ENCODE measurements around the gene DNASE1L3.

DNASE1L3 gene

DNA sequence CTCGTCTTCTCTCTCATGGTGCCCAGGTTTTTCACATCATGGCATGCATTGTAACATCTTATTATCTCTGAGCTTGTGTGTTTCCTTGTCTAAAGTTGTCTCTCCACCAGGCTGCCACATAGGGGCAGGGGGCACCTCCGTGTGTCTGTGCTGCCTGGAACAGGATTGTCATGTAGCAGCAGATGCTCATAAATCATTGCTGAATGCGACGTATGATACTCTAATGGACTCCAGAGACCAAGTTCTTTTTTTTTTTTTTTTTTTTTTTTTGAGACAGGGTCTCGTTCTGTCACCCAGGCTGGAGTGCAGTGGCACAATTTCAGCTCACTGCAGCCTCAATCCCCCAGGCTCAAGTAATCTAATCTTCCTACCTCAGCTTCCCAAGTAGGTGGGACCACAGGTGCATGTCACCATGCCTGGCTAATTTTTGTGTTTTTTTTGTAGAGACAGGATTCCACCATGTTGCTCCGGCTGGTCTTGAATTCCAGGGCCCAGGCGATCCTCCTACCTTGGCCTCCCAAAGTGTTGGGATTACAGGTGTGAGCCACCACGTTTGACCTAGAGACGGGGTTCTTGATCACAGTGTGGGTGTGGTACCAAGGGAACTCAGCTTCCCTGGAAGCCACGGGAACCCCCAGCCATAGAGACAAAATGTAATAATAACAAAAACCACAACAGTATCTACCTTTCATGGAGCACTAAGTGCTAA, 4.7 kb upstream of the DNASE1L3 start:
- TF ChIP-seq POLR2AphosphoS5 (IDR thresholded peaks at IDR 0.05; ENCODE audit: low read depth, low read length) (no peak), SIN3A (IDR thresholded peaks at IDR 0.05; ENCODE audit: borderline replicate concordance, insufficient read depth, low read length) (no peak), REST (IDR thresholded peaks at IDR 0.05; ENCODE audit: insufficient read depth in 1 of 2, low read depth in 2 of 2, low read length in 2 of 2) (no peak)

- TF ChIP-seq REST (IDR thresholded peaks at IDR 0.05; ENCODE audit: insufficient read depth in 1 of 2, low read depth in 2 of 2, low read length in 2 of 2) (no peak), SIN3A (IDR thresholded peaks at IDR 0.05; ENCODE audit: borderline replicate concordance, insufficient read depth, low read length) (no peak), FOXP2 (optimal IDR thresholded peaks at IDR 0.05; ENCODE audit: borderline replicate concordance, extremely low read depth, extremely low read length, insufficient read depth) (no peak), TAF1 (IDR thresholded peaks at IDR 0.05; ENCODE audit: borderline replicate concordance, insufficient read depth, low read length) (no peak), POLR2AphosphoS5 (IDR thresholded peaks at IDR 0.05; ENCODE audit: low read depth, low read length) (no peak)
These were observed 3.9 kb upstream of the DNASE1L3 start for GRCh38 chr3:58214484-58215316.

DNA sequence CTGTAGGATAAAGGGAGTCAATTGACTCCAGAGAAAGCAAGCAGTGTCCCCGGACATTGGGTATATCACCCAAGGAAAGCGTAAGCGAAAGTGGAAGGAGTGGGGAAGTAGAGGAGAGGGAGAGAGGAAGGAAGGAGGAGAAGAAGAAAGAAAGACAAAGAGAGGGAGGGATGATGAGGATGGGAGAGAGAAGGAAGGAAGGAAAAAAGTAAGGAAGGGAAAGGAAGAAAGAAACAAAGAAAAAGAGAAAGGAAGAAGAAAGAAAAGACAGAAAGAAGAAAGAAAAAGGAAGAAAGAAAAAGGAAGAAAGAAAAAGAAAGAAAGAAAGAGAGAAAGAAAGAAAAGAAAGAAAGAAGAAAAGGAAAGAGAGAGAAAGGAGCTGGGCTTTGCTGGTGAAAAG, 839 bp downstream of the DNASE1L3 start:
- TF ChIP-seq FOXP2 (optimal IDR thresholded peaks at IDR 0.05; ENCODE audit: borderline replicate concordance, extremely low read depth, extremely low read length, insufficient read depth) (no peak), SIN3A (IDR thresholded peaks at IDR 0.05; ENCODE audit: borderline replicate concordance, insufficient read depth, low read length) (no peak), POLR2AphosphoS5 (IDR thresholded peaks at IDR 0.05; ENCODE audit: low read depth, low read length) (no peak), REST (IDR thresholded peaks at IDR 0.05; ENCODE audit: insufficient read depth in 1 of 2, low read depth in 2 of 2, low read length in 2 of 2) (no peak), TAF1 (IDR thresholded peaks at IDR 0.05; ENCODE audit: borderline replicate concordance, insufficient read depth, low read length) (no peak)

DNA sequence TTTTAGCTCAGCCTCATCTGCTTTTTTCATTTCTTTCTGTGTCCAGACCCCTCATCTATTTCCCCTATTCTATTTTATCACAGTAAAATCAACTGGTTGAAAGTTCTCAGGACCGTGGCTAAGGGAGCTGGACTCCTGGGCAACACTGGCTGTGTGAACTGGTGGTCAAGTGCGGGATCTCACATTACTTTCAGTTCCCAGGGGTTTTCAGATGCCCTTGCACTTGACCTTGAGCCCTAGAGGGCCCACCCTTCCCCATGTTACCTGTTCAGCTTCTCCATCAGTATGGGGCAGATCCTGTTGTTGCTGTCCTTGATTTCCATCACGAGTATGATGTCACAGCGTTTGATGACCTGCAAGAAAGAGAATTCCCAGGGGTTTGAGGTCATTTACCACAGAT, 2.8 kb downstream of the DNASE1L3 start:
- TF ChIP-seq FOXP2 (optimal IDR thresholded peaks at IDR 0.05; ENCODE audit: borderline replicate concordance, extremely low read depth, extremely low read length, insufficient read depth) (no peak), POLR2AphosphoS5 (IDR thresholded peaks at IDR 0.05; ENCODE audit: low read depth, low read length) (no peak), REST (IDR thresholded peaks at IDR 0.05; ENCODE audit: insufficient read depth in 1 of 2, low read depth in 2 of 2, low read length in 2 of 2) (no peak), TAF1 (IDR thresholded peaks at IDR 0.05; ENCODE audit: borderline replicate concordance, insufficient read depth, low read length) (no peak), SIN3A (IDR thresholded peaks at IDR 0.05; ENCODE audit: borderline replicate concordance, insufficient read depth, low read length) (no peak)
